ENCODE data around the gene CNBD2.
A peak's percentile ranks its signal among the peaks of the same experiment; 100 is the strongest.
"Not testable (repeated sequence)": the region's sequence is repeated elsewhere in the genome, so short reads cannot be mapped to it uniquely, and the experiment has no call there.

CNBD2 gene

DNA sequence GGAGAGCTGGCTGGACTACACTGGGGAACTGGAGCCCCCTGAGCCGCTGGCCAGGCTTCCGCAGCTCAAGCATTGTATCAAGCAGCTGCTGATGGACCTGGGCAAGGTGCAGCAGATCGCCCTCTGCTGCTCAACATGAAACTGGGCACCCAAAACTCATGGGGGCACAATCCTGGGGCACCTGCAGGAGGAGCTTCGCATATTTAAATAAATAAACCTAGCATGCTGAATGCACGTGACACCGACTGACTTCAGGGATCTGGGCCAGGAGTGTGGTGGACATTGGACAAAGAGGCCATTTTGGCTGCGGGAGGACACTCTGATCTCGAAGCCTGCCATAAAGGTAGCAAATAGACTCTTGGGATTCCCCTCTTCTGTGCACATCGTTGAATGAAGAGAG is 20.9 kb upstream of the CNBD2 start:
- FAIRE-seq (no peak), DNase-seq (ENCODE audit: insufficient read length, low spot score) (no peak)
- TF ChIP-seq, protein P1, sequence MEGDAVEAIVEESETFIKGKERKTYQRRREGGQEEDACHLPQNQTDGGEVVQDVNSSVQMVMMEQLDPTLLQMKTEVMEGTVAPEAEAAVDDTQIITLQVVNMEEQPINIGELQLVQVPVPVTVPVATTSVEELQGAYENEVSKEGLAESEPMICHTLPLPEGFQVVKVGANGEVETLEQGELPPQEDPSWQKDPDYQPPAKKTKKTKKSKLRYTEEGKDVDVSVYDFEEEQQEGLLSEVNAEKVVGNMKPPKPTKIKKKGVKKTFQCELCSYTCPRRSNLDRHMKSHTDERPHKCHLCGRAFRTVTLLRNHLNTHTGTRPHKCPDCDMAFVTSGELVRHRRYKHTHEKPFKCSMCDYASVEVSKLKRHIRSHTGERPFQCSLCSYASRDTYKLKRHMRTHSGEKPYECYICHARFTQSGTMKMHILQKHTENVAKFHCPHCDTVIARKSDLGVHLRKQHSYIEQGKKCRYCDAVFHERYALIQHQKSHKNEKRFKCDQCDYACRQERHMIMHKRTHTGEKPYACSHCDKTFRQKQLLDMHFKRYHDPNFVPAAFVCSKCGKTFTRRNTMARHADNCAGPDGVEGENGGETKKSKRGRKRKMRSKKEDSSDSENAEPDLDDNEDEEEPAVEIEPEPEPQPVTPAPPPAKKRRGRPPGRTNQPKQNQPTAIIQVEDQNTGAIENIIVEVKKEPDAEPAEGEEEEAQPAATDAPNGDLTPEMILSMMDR (IDR thresholded peaks at IDR 0.05; ENCODE audit: insufficient read depth, missing control alignments): peak; percentile 50

DNA sequence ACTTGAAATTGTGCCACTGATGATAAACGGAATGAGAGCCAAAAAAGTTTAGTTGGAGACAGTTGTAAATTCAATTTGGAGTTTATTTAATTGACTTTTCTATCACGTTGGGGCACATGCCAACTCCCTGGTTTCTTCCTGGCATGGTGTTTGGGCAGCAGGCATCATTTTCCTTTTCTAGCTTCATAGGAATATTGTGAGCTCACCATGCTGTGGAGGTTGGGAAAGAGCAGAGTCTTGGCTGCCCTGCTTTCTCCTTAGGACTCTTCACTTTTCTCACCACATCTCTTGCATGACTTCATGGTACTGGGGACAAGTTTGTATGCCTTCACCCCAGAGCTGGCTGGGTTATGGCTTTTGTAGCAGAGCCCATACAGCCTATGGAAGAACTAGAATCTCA is 20.5 kb upstream of the CNBD2 start:
- DNase-seq (ENCODE audit: insufficient read length, low spot score) (no peak), FAIRE-seq (no peak)
- TF ChIP-seq, protein P1 (IDR thresholded peaks at IDR 0.05; ENCODE audit: insufficient read depth, missing control alignments): no peak

DNA sequence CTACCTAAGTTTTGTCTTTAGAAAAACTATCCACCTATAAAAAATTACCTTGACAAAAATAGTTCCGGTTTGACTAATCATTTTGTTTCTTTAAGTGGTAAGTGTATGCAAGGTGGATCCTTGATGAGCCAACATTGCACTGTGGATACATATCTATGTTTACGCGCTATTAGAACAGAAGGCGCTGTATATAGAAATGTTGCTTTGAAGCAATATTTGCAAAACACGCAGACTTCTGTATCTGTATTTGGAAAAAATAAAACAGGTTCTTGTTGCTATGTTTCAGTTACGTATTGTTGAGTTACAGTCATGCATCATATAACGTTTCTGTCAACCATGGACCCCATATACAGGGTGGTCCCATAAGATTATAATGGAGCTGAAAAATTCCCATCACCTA is 18.3 kb upstream of the CNBD2 start:
- TF ChIP-seq, protein P1 (IDR thresholded peaks at IDR 0.05; ENCODE audit: insufficient read depth, missing control alignments): no peak
- DNase-seq (ENCODE audit: insufficient read length, low spot score): no peak
- no peak for FAIRE-seq

DNA sequence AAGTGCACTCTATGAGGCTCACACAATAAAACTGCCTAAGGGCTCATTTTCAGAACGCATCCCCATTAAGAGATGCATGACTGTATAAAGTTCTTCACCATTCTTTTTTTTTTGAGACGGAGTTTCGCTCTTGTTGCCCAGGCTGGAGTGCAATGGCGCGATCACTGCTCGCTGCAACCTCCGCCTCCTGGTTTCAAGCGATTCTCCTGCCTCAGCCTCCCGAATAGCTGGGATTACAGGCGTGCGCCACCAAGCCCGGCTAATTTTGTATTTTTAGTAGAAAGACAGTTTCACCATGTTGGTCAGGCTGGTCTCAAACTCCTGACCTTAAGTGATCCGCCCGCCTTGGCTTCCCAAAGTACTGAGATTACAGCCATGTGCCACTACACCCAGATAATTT is 16.3 kb upstream of the CNBD2 start:
- FAIRE-seq; DNase-seq (ENCODE audit: insufficient read length, low spot score): not testable (repeated sequence)

DNA sequence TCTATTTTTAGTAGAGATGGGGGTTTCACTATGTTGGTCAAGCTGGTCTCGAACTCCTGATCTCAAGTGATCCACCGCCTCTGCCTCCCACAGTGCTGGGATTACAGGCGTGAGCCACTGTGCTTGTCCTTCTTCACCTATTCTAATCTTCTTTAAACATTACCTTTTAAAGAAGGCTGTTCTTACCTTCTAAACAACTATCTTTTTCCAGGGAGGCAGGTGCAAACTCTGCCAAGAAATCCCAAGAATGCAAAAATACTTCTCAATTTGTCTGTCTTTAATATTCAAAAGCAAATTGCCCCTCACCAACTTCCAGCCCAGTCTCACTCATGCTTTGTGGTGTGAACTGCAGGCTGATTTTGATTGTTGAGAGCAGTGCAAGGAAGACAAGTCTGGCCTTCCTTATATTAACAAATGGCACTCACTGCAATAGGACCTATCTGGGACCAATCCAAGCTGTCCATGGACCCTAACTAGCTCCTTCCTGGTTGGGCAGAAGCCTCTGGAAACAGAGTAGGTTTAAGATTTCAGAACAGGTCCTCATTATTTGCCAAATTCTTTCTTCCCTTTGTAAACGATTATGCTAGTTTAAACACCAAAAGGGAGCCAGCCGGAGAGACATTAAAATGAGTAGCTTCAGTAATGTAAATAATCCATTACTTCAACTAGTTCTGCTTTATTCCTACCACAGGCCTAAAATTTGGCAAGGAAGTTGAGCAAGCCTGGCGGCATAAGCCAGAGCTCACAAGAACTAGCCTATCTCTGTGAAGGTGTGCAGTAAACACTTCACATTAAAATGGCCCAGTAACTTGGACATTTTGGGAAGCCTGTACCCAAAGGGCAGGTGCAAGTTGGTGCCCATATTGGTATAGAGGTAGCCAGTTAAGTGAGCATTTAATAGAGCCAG is 15.7 kb upstream of the CNBD2 start:
- FAIRE-seq: no peak
- no peak for DNase-seq (ENCODE audit: insufficient read length, low spot score)
- TF ChIP-seq, protein P1 (IDR thresholded peaks at IDR 0.05; ENCODE audit: insufficient read depth, missing control alignments): no peak

DNA sequence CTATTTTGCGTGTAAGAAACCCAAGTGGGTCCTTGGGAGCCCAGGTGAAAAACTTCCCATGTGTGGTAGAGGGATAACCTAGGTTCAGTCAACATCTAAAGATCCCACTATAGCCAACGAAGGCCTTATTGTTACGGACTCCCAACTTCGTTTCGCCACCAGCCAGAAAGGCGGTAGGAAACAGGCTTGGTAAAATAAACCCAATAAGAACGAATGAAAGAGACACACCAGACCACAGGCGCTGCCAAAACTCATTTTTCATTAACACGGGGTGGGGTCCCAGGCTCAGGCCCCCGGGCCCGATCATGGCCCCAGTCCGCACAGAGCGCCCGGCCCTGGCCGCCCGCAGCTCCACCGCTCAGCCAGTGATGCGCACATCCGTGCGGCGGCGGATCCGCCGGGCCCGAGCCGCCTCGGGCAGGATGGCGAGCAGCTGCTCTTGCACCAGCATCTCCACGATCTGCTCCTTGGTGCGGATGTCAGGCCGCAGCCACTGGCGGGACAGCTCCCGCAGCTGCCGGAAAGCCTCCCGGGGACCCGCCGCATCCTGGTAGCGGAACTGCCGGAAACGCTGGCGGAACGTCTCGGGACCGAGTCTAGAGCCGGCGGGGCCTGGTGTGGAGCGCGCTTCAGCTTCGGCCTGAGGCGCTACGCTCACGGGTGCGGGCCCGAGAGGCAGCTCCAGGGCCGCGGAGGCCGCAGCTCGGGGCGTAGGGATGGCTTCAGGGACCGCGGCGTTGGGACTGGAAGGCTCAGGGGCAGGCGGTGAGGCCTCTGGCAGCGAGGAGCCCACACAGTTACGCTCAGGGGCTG is 14.8 kb upstream of the CNBD2 start:
- no peak for DNase-seq (ENCODE audit: insufficient read length, low spot score)
- TF ChIP-seq, protein P1 (IDR thresholded peaks at IDR 0.05; ENCODE audit: insufficient read depth, missing control alignments): no peak
- no peak for FAIRE-seq

DNA sequence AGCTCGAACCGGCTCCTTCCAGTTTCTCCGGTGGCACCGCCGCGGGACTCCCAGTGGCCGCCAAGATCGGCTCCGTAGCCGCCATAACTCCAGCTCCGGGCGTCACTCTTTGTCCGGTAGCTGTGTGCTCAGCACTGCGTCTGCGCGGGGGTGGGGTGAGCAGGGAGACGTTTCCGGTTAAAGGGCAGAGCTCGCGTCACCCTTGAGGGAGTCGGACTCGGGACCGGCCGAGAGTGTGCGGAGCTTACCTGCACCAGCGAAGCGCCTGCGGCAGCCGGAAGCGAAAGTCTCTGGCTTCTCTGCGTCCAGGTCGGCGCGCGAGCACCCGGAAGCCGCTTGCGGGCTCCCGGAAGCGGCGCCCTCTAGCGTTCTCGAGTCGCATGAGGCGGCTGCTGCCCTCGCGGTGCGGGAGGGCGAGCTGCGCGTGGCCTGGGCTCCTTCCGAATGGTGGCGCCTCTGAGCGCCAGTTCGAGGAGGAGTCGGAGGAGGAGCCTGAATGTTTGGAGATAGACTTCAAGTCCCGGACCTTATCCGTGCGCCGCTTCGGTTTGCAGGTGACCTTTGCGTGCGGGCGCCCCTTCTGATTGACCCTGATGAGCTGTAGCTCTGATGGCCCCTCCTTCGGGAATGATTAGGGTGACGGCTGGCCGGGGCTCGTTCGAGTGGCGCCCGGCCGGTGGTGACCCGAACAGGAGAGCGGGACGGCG is 14.0 kb upstream of the CNBD2 start, which contains the start of gene SCAND1:
TSS of gene SCAND1 (minus strand) at position 303 of the 707 bp plus-strand sequence. CDS start at position 85, 218 bp downstream.
- no peak for FAIRE-seq
- TF ChIP-seq, protein P1 (IDR thresholded peaks at IDR 0.05; ENCODE audit: insufficient read depth, missing control alignments): peak; percentile 98
- peak; percentile 88 for DNase-seq (ENCODE audit: insufficient read length, low spot score)

Measured in D721Med (cell line).